Spinal cord (tissue), 10 donors: ENCODE measurements around the gene LRP6. TPM values are rescaled to one million over a fixed set of nuclear protein-coding genes. Genes with fewer than 3 reads are reported as not detected.

Experiments used
- DNase-seq, 6 donors: peaks; one replicate each; pipeline versions ENCODE4 v3.0.0 to v3.0.0-alpha.2; 2013 to 2015; ENCODE audit warnings: low spot score in 6 of 6, low read depth in 4 of 6
- H3K27ac ChIP-seq: one replicate; pipeline ENCODE4 v1.5.1; 2013; ENCODE audit warnings: low read depth, low read length, control low read depth
- H3K27me3 ChIP-seq: one replicate; pipeline ENCODE4 v1.6.1; 2013; ENCODE audit warnings: low read length; ENCODE audit not compliant: control insufficient read depth, insufficient read depth
- H3K36me3 ChIP-seq: one replicate; pipeline ENCODE4 v1.6.1; 2013; ENCODE audit warnings: low read length; ENCODE audit not compliant: control insufficient read depth, insufficient read depth
- H3K4me1 ChIP-seq: one replicate; pipeline ENCODE4 v1.6.1; 2013; ENCODE audit warnings: low read length; ENCODE audit not compliant: control insufficient read depth, insufficient read depth
- H3K4me3 ChIP-seq: one replicate; pipeline ENCODE4 v1.5.1; 2013; ENCODE audit warnings: low read depth, low read length, control low read depth
- H3K9me3 ChIP-seq: one replicate; pipeline ENCODE4 v1.6.1; 2013; ENCODE audit warnings: low read length; ENCODE audit not compliant: control insufficient read depth, insufficient read depth
- WGBS: methylation state at CpG from one replicate; pipeline ENCODE4 v1.1.5; 2013; ENCODE audit warnings: missing lambda C conversion rate; ENCODE audit not compliant: insufficient coverage; 5-methylcytosine and 5-hydroxymethylcytosine counted together
- polyA plus RNA-seq, 2 donors: library from polyadenylated mRNA; unstranded; fragments of 120-200 nt; gene quantifications; one replicate each; pipeline ENCODE4 v1.2.1, GENCODE V29; 2013; ENCODE audit not compliant: insufficient read length in 2 of 2
- total RNA-seq, 2 donors: library from RNA; depleted of rRNA in 1 of 2; stranded (reverse); fragments of 120-200 nt in 1 of 2; fragments of >200 nt in 1 of 2; gene quantifications; one replicate each; pipeline versions ENCODE4 v1.2.3 to v1.2.4, GENCODE V29; 2013 to 2014
- donor health status: healthy.

The LRP6 gene
- total and polyA plus RNA-seq, 4 donors, result 21.5 to 63.7 (median 43.1) TPM

DNA sequence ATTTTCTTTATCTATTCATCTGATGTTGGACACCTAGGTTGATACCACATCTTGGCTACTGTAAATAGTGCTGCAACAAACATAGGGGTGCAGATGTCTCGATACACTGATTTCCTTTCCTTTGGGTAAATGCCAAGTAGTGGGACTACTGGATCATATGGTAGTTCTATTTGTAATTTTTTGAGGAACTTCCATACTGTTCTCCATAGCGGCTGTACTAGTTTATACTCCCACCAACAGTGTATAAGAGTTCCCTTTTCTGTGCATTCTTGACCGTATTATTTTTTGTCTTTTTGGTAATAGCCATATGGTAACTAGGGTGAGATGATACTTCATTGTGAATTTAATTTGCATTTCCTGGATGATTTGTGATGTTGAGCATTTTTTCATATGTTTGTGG, 71.8 kb downstream of the LRP6 start:
- Histone ChIP-seq H3K4me1 (no peaks in the 10 kb centered on the region), H3K36me3 (no peaks in the 10 kb centered on the region), H3K9me3 (no peaks in the 10 kb centered on the region), H3K27me3 (no peaks in the 10 kb centered on the region), H3K27ac (no peak overlapping the region), H3K4me3 (no peak overlapping the region)
- DNase-seq, result no peak
- no CpG with 5 or more reads among the region's 3 CpGs for WGBS

- Histone ChIP-seq H3K9me3 (no peaks in the 10 kb centered on the region), H3K4me1 (no peaks in the 10 kb centered on the region), H3K27ac (no peak overlapping the region), H3K4me3 (no peak overlapping the region), H3K36me3 (no peaks in the 10 kb centered on the region), H3K27me3 (no peaks in the 10 kb centered on the region)
- WGBS, result no CpG with 5 or more reads among the region's 2 CpGs
- no peak for DNase-seq
Measured at GRCh38 chr12:12194206-12194605, 72.6 kb downstream of the LRP6 start.

DNA sequence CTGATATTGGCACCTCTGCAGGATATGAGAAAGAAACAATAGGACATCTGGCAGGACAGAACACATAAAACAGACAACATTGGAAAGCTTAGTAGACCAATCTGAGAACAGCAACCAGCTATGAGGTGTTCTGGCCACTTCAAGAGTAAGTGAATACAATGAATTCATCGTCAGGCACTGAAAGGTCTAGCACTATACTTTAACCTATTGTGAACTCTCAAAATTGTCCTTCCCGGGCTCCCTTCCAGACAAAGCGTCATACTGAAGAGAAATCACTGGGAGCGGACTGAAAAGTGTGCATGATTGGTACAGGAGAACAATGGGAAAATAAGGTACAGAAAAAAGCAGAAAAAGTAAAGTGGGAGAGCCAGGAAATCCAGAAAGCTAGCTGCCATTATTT, 75.8 kb downstream of the LRP6 start:
- no peak for DNase-seq
- no peak overlapping the region for H3K4me3 ChIP-seq
- WGBS, result no CpG with 5 or more reads among the region's 4 CpGs
- H3K9me3 ChIP-seq, result no peaks in the 10 kb centered on the region
- no peaks in the 10 kb centered on the region for H3K27me3 ChIP-seq
- no peak overlapping the region for H3K27ac ChIP-seq
- no peaks in the 10 kb centered on the region for H3K4me1 ChIP-seq
- no peaks in the 10 kb centered on the region for H3K36me3 ChIP-seq

DNA sequence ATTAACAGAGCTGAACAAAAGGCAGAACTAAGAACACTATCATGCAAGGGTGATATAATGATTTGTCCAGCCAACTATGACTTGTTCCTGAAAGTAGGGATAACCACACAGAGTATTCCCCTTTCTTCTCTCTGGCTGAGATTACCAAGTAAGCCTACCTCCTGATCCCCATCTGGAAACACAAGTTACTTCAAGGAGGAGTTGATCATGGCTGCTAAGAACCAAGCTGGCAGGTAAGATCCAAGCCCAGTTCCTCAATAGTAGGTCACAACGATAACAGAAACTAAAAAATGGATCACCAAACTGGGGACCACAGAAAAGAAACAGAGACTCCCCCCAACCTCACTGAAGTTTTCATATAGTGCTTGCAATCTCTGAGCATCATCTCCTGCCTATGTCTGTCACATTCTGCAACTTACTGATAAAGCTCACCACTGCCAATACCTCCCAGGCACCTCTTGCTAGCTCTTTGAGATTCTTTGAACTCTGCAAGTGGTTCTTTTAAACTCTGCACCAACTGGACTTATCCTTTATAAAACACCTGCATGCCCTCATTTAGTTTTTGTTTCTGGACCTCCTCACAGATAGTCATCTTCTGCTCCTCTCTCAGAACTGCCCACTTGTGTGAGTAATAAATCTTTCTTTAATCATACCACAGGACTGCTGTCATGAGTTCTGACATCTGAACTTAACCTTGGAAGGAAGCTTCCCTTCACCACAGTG, 76.6 kb downstream of the LRP6 start:
- WGBS, result 92% methylated on average over 1 of the region's 1 CpG
- DNase-seq, result no peak
- H3K27ac ChIP-seq, result no peak overlapping the region
- H3K4me1 ChIP-seq, result peaks cover 4% of the 10 kb centered on the region
- H3K27me3 ChIP-seq, result no peaks in the 10 kb centered on the region
- no peaks in the 10 kb centered on the region for H3K36me3 ChIP-seq
- no peaks in the 10 kb centered on the region for H3K9me3 ChIP-seq
- H3K4me3 ChIP-seq, result no peak overlapping the region

- no peak for DNase-seq
- Histone ChIP-seq H3K27ac (no peak overlapping the region), H3K27me3 (no peaks in the 10 kb centered on the region), H3K4me3 (no peak overlapping the region), H3K36me3 (no peaks in the 10 kb centered on the region), H3K4me1 (peaks cover 4% of the 10 kb centered on the region), H3K9me3 (no peaks in the 10 kb centered on the region)
- no CpG with 5 or more reads among the region's 2 CpGs for WGBS
Measured at GRCh38 chr12:12185414-12185813, 81.4 kb downstream of the LRP6 start.

DNA sequence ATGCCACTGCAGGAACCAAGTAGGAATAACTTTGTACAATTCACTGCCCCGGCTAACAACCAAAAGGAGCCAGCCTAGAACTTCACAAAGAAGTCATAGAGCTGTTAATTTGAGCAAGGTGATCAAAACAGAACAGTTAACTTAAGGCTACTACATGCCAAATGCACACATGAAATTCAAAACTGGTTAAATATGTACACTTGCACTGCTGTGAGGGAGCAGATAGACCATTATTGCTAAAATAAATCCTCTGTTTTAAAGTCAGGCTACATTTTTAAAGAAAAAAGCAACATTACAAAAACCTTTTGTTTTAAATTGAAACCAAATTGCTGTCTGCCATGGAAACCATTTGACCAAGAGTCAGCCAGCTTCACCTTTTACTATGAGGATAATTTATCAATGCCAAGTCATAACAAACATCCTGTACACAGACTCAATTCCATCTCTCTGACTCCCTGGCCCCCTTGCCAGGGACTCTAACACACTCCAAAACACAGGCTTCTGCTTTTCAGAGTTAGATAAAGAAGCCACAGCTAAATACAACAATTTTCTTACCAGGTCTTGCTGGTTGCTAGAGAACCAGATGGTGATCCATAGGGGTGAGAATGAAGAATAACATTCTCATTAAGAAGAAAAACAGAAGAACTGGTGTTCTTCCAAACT, 84.0 kb downstream of the LRP6 start:
- H3K9me3 ChIP-seq, result no peaks in the 10 kb centered on the region
- H3K36me3 ChIP-seq, result no peaks in the 10 kb centered on the region
- peak overlapping the region; percentile 59 for H3K27ac ChIP-seq
- DNase-seq, result peak; percentile 21 to 88 (median 64)
- H3K27me3 ChIP-seq, result no peaks in the 10 kb centered on the region
- no CpG with 5 or more reads among the region's 1 CpG for WGBS
- H3K4me3 ChIP-seq, result no peak overlapping the region
- H3K4me1 ChIP-seq, result peaks cover 4% of the 10 kb centered on the region

GRCh38 chr12:12181511-12181910, 85.3 kb downstream of the LRP6 start:
- no CpG with 5 or more reads among the region's 1 CpG for WGBS
- Histone ChIP-seq H3K4me1 (peaks cover 4% of the 10 kb centered on the region), H3K9me3 (no peaks in the 10 kb centered on the region), H3K4me3 (no peak overlapping the region), H3K36me3 (no peaks in the 10 kb centered on the region), H3K27ac (no peak overlapping the region), H3K27me3 (no peaks in the 10 kb centered on the region)
- no peak for DNase-seq

DNA sequence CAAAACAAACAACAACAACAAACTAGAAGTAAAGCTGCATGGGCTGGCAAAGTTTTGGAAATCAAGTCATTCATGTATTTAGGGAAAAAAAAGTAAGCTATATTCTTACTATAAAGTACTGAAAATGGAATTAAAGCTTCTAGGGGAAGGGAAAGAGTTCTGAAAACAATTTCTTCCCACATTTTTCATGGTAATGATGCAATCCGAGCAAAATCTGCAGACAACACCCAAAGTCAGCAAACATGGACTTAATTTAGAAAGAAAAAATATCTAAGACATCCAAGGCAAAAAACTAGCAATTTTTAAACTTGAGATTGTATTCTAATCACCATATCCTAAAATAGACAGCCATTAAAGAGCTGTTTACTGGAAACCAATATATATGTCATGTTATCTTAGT, 86.3 kb downstream of the LRP6 start:
- Histone ChIP-seq H3K36me3 (no peaks in the 10 kb centered on the region), H3K27ac (no peak overlapping the region), H3K4me1 (no peaks in the 10 kb centered on the region), H3K27me3 (no peaks in the 10 kb centered on the region), H3K9me3 (no peaks in the 10 kb centered on the region), H3K4me3 (no peak overlapping the region)
- no peak for DNase-seq
- WGBS, result no CpG with 5 or more reads among the region's 1 CpG

DNA sequence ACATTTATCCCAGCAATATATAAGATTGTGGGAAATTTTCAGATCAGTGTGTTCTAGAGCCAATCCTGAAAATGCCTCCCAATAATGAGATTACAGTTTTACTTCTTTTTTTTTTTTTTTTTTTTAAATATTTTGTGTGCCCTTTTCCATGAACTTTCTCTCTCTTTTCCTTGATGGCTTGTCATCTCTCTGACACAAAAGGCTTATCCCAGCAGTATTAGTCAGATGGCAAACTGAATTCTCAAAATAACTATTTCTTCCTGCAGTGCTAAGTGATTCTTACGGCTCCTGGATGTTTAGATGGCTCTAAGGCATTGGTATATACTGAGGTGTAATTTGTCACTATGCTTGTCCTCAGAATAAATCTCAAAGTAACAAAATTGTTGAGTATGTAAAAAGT, 86.7 kb downstream of the LRP6 start:
- no peak for DNase-seq
- Histone ChIP-seq H3K4me3 (no peak overlapping the region), H3K36me3 (no peaks in the 10 kb centered on the region), H3K27ac (no peak overlapping the region), H3K4me1 (no peaks in the 10 kb centered on the region), H3K9me3 (no peaks in the 10 kb centered on the region), H3K27me3 (no peaks in the 10 kb centered on the region)
- WGBS, result no CpG with 5 or more reads among the region's 1 CpG

GRCh38 chr12:12178559-12178958, 88.3 kb downstream of the LRP6 start:
- H3K4me1 ChIP-seq, result no peaks in the 10 kb centered on the region
- no CpG with 5 or more reads among the region's 2 CpGs for WGBS
- H3K36me3 ChIP-seq, result no peaks in the 10 kb centered on the region
- H3K4me3 ChIP-seq, result no peak overlapping the region
- no peak for DNase-seq
- no peaks in the 10 kb centered on the region for H3K9me3 ChIP-seq
- no peak overlapping the region for H3K27ac ChIP-seq
- no peaks in the 10 kb centered on the region for H3K27me3 ChIP-seq
